ENCODE measurements around the gene RNF144A.
"Not testable (repeated sequence)": the region's sequence is repeated elsewhere in the genome, so short reads cannot be mapped to it uniquely, and the experiment has no call there.

RNF144A gene

GRCh38 chr2:6930923-6931647 lies 13.9 kb downstream of the RNF144A start:
- DNase-seq, result no peak

GRCh38 chr2:6931753-6932152 lies 14.5 kb downstream of the RNF144A start:
- no peak for DNase-seq

- no peak for DNase-seq
These were observed 15.0 kb downstream of the RNF144A start for GRCh38 chr2:6932206-6932605.

GRCh38 chr2:6932828-6933227 lies 15.6 kb downstream of the RNF144A start:
- DNase-seq, result no peak

- no peak for DNase-seq
These were observed 16.7 kb downstream of the RNF144A start for GRCh38 chr2:6933911-6934310.

GRCh38 chr2:6934345-6934744 lies 17.1 kb downstream of the RNF144A start:
- DNase-seq, result no peak

GRCh38 chr2:6934758-6935651 lies 17.8 kb downstream of the RNF144A start:
- no peak for DNase-seq

GRCh38 chr2:6935652-6936020 lies 18.4 kb downstream of the RNF144A start:
- DNase-seq, result not testable (repeated sequence)

- no peak for DNase-seq
These were observed 19.9 kb downstream of the RNF144A start for GRCh38 chr2:6937157-6937556.

GRCh38 chr2:6937582-6937981 lies 20.4 kb downstream of the RNF144A start:
- no peak for DNase-seq

GRCh38 chr2:6939071-6939470 lies 21.9 kb downstream of the RNF144A start:
- no peak for DNase-seq

GRCh38 chr2:6940820-6941219 lies 23.6 kb downstream of the RNF144A start:
- DNase-seq, result no peak

- DNase-seq, result no peak
These were observed 24.3 kb downstream of the RNF144A start for GRCh38 chr2:6941299-6942046.

- no peak for DNase-seq
These were observed 25.6 kb downstream of the RNF144A start for GRCh38 chr2:6942848-6943247.

- DNase-seq, result no peak
These were observed 26.3 kb downstream of the RNF144A start for GRCh38 chr2:6943523-6943922.

- no peak for DNase-seq
These were observed 26.8 kb downstream of the RNF144A start for GRCh38 chr2:6943971-6944370.

- no peak for DNase-seq
These were observed 27.3 kb downstream of the RNF144A start for GRCh38 chr2:6944555-6944954.

- DNase-seq, result no peak
These were observed 28.0 kb downstream of the RNF144A start for GRCh38 chr2:6945087-6945813.

- no peak for DNase-seq
These were observed 28.6 kb downstream of the RNF144A start for GRCh38 chr2:6945821-6946220.

- no peak for DNase-seq
These were observed 29.5 kb downstream of the RNF144A start for GRCh38 chr2:6946722-6947121.

- no peak for DNase-seq
These were observed 30.9 kb downstream of the RNF144A start for GRCh38 chr2:6947929-6948676.
